Fibroblast of villous mesenchyme (primary cell): ENCODE results near the gene SPSB2. TPM values are rescaled to one million over a fixed set of nuclear protein-coding genes. Genes with fewer than 3 reads are reported as not detected.
A peak's percentile ranks its signal among the peaks of the same experiment; 100 is the strongest.
"Not testable (repeated sequence)": the region's sequence is repeated elsewhere in the genome, so short reads cannot be mapped to it uniquely, and the experiment has no call there.

Experiments
- DNase-seq: peaks from one replicate; pipeline ENCODE4 v3.0.0-alpha.2; 2010; ENCODE audit warnings: low read depth
- H3K4me3 ChIP-seq: 2 replicates; pipeline ENCODE4 v1.5.1; 2011; ENCODE audit warnings: low read depth, mild to moderate bottlenecking, low read length
- total RNA-seq: library from RNA; depleted of rRNA; stranded (reverse); fragments of >200 nt; gene quantifications from 2 replicates; pipeline ENCODE4 v1.2.3, GENCODE V29; 2012
- TF ChIP-seq, protein P1 (sequence below): IDR thresholded peaks from 2 replicates; pipeline ENCODE4 v1.5.1; 2012; ENCODE audit warnings: low read depth, mild to moderate bottlenecking, low read length; ENCODE audit not compliant: insufficient read depth

The SPSB2 gene
- total RNA-seq, 1 donor, result 6.0 TPM

DNA sequence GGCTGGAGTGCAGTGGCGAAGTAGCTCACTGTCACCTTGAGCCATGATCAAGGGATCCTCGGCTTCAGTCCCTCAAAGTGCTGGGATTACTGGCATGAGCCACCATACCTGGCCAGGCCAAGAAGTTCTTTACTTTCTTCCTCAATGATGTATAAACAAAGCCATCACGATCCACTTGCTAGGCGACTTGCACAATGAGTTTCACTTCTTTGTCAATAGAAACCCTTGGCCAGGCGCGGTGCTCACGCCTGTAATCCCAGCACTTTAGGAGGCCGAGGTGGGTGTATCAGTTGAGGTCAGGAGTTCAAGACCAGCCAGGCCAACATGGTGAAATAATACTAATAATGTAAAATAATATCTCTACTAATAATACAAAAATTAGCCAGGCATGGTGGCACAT, 14.4 kb upstream of the SPSB2 start:
- H3K4me3 ChIP-seq, result no peak overlapping the region
- DNase-seq, result no peak
- TF ChIP-seq, protein P1, sequence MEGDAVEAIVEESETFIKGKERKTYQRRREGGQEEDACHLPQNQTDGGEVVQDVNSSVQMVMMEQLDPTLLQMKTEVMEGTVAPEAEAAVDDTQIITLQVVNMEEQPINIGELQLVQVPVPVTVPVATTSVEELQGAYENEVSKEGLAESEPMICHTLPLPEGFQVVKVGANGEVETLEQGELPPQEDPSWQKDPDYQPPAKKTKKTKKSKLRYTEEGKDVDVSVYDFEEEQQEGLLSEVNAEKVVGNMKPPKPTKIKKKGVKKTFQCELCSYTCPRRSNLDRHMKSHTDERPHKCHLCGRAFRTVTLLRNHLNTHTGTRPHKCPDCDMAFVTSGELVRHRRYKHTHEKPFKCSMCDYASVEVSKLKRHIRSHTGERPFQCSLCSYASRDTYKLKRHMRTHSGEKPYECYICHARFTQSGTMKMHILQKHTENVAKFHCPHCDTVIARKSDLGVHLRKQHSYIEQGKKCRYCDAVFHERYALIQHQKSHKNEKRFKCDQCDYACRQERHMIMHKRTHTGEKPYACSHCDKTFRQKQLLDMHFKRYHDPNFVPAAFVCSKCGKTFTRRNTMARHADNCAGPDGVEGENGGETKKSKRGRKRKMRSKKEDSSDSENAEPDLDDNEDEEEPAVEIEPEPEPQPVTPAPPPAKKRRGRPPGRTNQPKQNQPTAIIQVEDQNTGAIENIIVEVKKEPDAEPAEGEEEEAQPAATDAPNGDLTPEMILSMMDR, result no peak

DNA sequence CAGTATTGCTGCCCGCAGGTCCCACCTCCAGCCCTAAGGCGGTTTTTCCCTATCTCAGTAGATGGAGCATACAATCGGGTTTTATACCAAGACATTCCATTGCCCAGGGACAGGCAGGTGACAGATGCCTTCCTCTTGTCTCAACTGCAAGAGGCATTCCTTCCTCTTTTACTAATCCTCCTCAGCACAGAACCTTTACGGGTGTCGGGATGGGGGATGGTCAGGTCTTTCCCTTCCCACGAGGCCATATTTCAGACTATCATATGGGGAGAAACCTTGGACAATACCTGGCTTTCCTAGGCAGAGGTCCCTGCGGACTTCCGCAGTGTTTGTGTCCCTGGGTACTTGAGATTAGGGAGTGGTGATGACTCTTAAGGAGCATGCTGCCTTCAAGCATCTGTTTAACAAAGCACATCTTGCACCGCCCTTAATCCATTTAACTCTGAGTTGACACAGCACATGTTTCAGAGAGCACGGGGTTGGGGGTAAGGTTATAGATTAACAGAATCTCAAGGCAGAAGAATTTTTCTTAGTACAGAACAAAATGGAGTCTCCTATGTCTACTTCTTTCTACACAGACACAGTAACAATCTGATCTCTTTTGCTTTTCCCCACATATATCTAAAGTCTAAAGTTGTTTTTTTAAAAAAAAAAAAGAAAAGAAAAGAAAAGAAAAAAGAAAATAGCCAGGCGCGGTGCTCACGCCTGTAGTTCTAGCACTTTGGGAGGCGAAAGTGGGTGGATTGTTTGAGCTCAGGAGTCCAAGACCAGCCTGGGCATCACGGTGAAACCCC, 13.3 kb upstream of the SPSB2 start:
- H3K4me3 ChIP-seq, DNase-seq: not testable (repeated sequence)

DNA sequence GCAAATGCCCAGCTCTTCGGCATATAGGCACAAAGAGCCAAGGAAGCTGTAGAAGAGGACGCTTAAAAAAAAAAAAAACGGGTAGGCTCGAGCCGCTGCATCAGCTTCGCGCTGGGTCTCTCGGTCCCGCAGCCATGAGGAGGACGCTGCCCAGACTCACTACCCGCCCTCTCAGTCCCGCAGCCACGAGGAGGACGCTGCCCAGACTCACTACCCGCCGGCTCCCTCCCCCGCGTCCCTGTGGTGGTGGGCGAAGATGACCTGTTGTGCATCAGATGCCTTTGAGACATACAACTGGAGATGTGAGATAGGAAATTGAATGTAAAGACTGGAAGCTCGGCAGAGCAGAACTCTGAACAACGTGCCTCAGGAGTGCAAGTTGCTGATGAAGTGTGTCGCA, 11.4 kb upstream of the SPSB2 start:
- no peak overlapping the region for H3K4me3 ChIP-seq
- TF ChIP-seq, protein P1, result no peak
- no peak for DNase-seq

DNA sequence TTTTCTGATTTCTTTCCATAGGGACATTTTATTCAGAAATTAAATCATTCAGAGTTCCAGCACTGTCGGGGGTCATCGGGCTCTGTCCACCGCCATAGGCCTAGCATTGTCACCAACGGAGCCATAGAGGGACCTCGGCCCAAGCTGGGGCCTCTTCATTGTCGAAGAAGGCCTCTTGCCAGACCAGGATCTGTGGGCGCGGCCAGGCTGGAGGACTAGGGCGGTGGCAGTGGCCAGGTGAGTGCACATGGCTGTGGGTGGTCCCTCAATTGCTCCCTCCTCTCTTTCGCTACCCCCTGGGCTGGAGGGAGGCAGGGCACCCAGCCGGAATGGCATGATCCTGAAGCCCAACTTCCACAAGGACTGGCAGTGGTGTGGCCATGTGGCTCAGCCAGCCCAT, 10.6 kb upstream of the SPSB2 start:
- DNase-seq, result no peak
- TF ChIP-seq, protein P1, result no peak
- no peak overlapping the region for H3K4me3 ChIP-seq

DNA sequence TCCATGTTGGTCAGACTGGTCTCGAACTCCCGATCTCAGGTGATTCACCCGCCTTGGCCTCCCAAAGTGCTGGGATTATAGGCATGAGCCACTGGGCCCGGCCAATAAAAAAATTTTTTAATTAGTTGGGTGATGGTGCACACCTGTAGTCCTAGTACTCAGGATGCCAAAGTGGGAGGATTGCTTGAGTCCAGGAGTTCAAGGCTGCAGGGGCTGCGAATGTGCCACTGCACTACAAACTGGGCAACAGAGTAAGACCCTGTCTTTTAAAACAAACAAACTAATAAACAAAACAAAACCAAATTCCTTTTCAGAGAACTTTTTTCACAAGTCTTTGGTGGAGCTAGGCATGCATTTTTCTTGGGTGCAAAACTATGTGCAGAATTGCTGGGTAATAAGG, 10.1 kb upstream of the SPSB2 start:
- DNase-seq, result no peak
- TF ChIP-seq, protein P1, result no peak
- no peak overlapping the region for H3K4me3 ChIP-seq

DNA sequence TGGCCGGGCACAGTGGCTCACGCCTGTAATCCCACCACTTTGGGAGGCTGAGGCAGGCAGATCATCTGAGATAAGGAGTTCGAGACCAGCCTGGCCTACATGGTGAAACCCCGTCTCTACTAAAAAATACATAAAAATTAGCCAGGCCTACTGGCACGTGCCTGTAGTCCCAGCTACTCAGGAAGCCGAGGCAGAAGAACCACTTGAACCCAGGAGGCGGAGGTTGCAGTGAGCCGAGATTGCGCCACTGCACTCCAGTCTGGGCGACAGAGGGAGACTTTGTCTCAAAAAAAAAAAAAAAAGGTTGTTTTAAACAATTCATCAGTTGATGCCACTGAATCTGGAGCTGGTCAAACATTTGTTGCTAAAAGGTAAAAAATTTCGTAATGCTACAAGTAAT, 6.7 kb upstream of the SPSB2 start:
- H3K4me3 ChIP-seq, DNase-seq: not testable (repeated sequence)

DNA sequence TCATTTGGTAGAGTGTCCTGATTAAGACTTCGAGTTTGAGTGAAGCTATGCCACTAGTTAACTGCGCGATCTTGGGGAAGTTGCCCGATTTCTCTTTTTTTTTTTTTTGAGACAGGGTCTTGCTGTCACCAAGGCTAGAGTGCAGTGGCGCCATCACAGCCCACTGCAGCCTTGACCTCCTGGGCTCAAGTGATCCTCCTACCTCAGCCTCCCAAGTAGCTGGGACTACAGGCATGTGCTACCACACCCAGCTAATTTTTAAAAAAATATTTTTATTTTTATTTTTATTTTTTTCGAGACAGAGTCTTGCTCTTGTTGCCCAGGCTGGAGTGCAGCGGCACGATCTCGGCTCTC, 889 bp upstream of the SPSB2 start:
- DNase-seq, result not testable (repeated sequence)
- H3K4me3 ChIP-seq, result peak overlapping the region; percentile 85

DNA sequence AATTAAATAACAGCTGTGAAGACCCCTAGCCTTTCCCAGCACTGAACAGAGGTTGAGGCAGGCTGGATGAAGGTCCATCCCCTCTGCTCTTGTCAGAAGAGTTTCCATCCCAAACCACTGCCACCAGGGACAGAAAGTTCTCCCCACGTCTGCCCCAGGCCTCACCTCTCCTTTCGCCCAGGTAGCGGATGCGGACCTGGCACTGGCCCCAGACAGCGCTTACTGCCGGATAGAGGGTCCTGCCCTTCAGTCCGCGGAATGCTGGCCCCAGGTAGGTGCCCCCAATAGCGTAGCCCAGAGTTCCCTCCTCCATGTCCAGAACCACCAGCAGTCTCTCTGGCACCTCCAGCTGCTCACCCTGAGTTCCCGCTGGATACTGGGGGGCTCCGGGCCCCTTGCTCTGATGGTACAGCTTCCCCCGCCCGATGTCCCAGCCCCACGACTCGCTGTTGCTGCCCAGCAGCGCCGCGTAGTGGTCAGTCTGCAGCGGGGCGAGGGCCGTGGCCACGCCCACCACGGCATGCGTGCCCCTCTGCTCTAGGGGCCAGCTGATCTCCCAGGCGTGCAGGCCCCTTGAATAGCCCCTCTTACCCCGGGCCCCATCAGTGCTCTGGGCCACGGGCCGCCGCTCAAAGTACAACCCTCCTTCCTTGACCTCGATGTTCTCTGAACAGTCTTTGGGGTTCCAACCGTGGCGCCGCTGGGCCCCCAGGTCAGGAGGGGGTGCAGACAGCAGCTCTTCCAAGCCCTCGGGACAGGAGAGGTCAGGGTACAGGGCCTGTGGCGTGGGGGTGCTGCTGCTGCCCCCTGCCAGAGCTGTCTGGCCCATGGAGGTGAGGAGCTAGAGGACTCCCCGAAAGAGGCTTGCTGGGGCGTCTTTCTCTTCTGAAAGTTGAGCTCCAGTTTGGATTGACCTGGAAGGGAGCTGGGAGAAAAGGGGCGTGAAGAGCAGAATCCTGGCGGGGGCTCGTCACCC, 742 bp downstream of the SPSB2 start:
- TF ChIP-seq, protein P1, result peak; percentile 97
- H3K4me3 ChIP-seq, result peak overlapping the region; percentile 85
- peak; percentile 64 for DNase-seq
